ENCODE measurements around the gene TMEM51. TPM values are rescaled to one million over a fixed set of nuclear protein-coding genes. Genes with fewer than 3 reads are reported as not detected.

TMEM51 gene
- total RNA-seq, 1 experiment from 2014 or later: 10.4 TPM

DNA sequence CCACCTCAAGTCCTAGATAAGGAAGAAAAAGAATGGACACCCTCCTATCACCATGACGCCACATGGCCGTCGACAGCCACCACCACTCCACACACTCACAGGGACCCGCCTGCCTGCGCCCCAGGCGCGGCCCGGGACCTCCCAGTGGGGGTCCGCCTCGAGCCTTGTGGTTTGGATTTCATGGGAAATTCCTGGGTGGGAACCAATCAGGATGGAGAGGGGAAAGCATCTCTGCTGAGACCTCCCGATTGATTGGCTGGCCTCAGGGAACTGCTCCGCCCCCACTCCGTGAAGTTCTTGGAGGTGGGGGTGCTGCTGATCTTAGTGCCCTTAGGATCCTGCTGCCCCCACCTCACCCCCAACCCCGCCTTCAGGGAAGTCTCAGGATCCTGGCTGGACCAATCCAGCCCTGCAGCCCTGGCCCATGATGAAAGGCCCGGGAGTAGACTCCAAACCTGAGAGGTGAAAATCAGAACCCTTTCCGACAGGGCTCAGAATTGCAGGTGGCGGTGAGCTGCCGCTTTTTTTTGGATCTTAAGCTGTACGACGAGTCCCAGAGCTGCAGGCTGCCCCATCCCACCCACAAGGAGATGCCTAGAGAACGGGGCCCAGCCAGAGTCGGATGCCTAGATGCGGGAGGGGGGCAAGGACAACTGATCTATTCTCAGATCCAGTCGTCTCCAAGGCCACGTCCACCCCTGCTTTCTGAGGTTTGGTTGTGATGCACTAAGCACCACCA is 29.0 kb upstream of the TMEM51 start:
- ATAC-seq: no peak; the same call in 1 of the 2 replicates

GRCh38 chr1:15125101-15125745 is 28.3 kb upstream of the TMEM51 start:
- Mint-ChIP-seq H3K9me3 (peaks cover 14% of the 10 kb centered on the region), H3K27me3 (ENCODE audit: low read depth) (peaks cover 5% of the 10 kb centered on the region), H3K4me3 (no peak overlapping the region), H3K27ac (no peak overlapping the region), H3K4me1 (peaks cover 15% of the 10 kb centered on the region), H3K36me3 (peaks cover 13% of the 10 kb centered on the region)
- ChIA-PET CTCF (interaction anchor here (0.6 kb wide), 1 partner anchor 198 kb away, joined by 3 read pairs; no protein-coding TSS in a partner anchor), POLR2A (no interaction called here)
- no peak for ATAC-seq
- no peak for DNase-seq (ENCODE audit: low spot score)
- TF ChIP-seq EMX1 (CRISPR knock-in tag; IDR thresholded peaks at IDR 0.05) (no peak), OVOL2 (CRISPR knock-in tag; IDR thresholded peaks at IDR 0.05; ENCODE audit: borderline replicate concordance) (no peak), ATF3 (CRISPR knock-in tag; conservative IDR thresholded peaks at IDR 0.05) (no peak), NR1H2 (CRISPR knock-in tag; IDR thresholded peaks at IDR 0.05) (no peak), ELF4 (CRISPR knock-in tag; IDR thresholded peaks at IDR 0.05; ENCODE audit: low read depth) (no peak), IRF1 (CRISPR knock-in tag; IDR thresholded peaks at IDR 0.05) (no peak), ESRRA (CRISPR knock-in tag; IDR thresholded peaks at IDR 0.05; ENCODE audit: borderline replicate concordance) (no peak)
- TF ChIP-seq, protein P1, sequence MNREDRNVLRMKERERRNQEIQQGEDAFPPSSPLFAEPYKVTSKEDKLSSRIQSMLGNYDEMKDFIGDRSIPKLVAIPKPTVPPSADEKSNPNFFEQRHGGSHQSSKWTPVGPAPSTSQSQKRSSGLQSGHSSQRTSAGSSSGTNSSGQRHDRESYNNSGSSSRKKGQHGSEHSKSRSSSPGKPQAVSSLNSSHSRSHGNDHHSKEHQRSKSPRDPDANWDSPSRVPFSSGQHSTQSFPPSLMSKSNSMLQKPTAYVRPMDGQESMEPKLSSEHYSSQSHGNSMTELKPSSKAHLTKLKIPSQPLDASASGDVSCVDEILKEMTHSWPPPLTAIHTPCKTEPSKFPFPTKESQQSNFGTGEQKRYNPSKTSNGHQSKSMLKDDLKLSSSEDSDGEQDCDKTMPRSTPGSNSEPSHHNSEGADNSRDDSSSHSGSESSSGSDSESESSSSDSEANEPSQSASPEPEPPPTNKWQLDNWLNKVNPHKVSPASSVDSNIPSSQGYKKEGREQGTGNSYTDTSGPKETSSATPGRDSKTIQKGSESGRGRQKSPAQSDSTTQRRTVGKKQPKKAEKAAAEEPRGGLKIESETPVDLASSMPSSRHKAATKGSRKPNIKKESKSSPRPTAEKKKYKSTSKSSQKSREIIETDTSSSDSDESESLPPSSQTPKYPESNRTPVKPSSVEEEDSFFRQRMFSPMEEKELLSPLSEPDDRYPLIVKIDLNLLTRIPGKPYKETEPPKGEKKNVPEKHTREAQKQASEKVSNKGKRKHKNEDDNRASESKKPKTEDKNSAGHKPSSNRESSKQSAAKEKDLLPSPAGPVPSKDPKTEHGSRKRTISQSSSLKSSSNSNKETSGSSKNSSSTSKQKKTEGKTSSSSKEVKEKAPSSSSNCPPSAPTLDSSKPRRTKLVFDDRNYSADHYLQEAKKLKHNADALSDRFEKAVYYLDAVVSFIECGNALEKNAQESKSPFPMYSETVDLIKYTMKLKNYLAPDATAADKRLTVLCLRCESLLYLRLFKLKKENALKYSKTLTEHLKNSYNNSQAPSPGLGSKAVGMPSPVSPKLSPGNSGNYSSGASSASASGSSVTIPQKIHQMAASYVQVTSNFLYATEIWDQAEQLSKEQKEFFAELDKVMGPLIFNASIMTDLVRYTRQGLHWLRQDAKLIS (CRISPR knock-in tag; IDR thresholded peaks at IDR 0.05; ENCODE audit: borderline replicate concordance): no peak

More for the DNA sequence above, 29.0 kb upstream of the TMEM51 start:
- H3K4me1 Mint-ChIP-seq: peaks cover 15% of the 10 kb centered on the region
- H3K36me3 Mint-ChIP-seq: peaks cover 8% of the 10 kb centered on the region
- no peak overlapping the region for H3K4me3 Mint-ChIP-seq
- POLR2A ChIA-PET: no interaction called here
- H3K9me3 Mint-ChIP-seq: peaks cover 7% of the 10 kb centered on the region
- TF ChIP-seq NFATC4 (CRISPR knock-in tag; IDR thresholded peaks at IDR 0.05): no peak
- no peak for TF ChIP-seq ZNF317 (CRISPR knock-in tag; IDR thresholded peaks at IDR 0.05; ENCODE audit: borderline replicate concordance, low read depth)
- TF ChIP-seq NFYB (CRISPR knock-in tag; conservative IDR thresholded peaks at IDR 0.05; ENCODE audit: low read depth): peak; percentile 57
- CTCF ChIA-PET: interaction anchor here (0.6 to 1.5 kb wide), 2 partner anchors 28 to 199 kb away, joined by 3 to 5 read pairs; no protein-coding TSS in a partner anchor
- peaks cover 4% of the 10 kb centered on the region for H3K27me3 Mint-ChIP-seq (ENCODE audit: low read depth)
- no peak overlapping the region for H3K27ac Mint-ChIP-seq
- DNase-seq (ENCODE audit: low spot score): peak; percentile 24

GRCh38 chr1:15128077-15128476 is 25.5 kb upstream of the TMEM51 start:
- ChIA-PET POLR2A (interaction anchor here (0.7 to 1.1 kb wide), 2 partner anchors 28 to 144 kb away, joined by 3 to 4 read pairs; no protein-coding TSS in a partner anchor), CTCF (interaction anchor here (0.7 to 3.1 kb wide), 42 partner anchors 8 to 303 kb away, joined by 3 to 51 read pairs (median 5); partner anchors contain the start of gene TMEM51)
- no peak overlapping the region for H3K4me3 Mint-ChIP-seq
- H3K4me1 Mint-ChIP-seq: peaks cover 5% of the 10 kb centered on the region; the same call in 1 of the 2 replicates
- H3K36me3 Mint-ChIP-seq: peaks cover 13% of the 10 kb centered on the region
- peaks cover 6% of the 10 kb centered on the region for H3K27me3 Mint-ChIP-seq (ENCODE audit: low read depth)
- ATAC-seq: no peak
- TF ChIP-seq SP1 (CRISPR knock-in tag; conservative IDR thresholded peaks at IDR 0.05): no peak
- no peak for DNase-seq (ENCODE audit: low spot score)
- H3K9me3 Mint-ChIP-seq: peaks cover 21% of the 10 kb centered on the region
- H3K27ac Mint-ChIP-seq: peak overlapping the region; percentile 68; the same call in 1 of the 2 replicates
